HG02759 (cell line): Measurements from ENCODE around the gene MAGEF1.
"Not testable (repeated sequence)": the region's sequence is repeated elsewhere in the genome, so short reads cannot be mapped to it uniquely, and the experiment has no call there.

ENCODE experiments used
- ATAC-seq: cut with Tn5 transposase; IDR thresholded peaks from one replicate; pipeline ENCODE4 v1.9.1; 2021; ENCODE audit warnings: mild to moderate bottlenecking, moderate library complexity; ENCODE audit not compliant: unreplicated experiment

Gene MAGEF1

GRCh38 chr3:184743248-184743647 lies 31.4 kb upstream of the MAGEF1 start:
- no peak for ATAC-seq

DNA sequence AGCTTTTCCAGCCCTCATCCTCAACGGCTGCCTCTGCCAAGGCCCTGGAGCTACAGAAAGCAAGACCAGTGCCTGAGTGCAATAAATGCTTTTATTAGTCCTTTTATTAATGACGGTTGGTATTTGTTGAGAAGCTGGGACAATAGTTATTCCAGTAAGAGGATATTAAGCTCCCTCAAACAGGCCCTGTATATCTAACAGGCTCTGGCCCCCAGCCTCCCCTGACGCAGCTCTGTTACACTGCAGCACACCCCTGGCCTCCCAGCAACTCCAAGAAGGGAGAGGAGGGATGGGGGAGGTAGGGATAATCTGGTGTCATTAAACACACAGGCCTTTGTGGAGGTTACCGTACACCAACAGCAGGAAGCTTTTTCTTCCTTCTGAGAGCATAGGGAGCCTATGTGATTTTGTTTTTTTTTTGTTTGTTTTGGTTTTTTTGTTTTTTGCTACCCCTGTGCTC lies 30.8 kb upstream of the MAGEF1 start:
- ATAC-seq: no peak

- no peak for ATAC-seq
Measured at GRCh38 chr3:184741798-184742675, 30.2 kb upstream of the MAGEF1 start.

GRCh38 chr3:184741259-184741556 lies 29.3 kb upstream of the MAGEF1 start:
- no peak for ATAC-seq

GRCh38 chr3:184740509-184741258 lies 28.8 kb upstream of the MAGEF1 start:
- no peak for ATAC-seq

- ATAC-seq: no peak
Measured at GRCh38 chr3:184739594-184740505, 28.0 kb upstream of the MAGEF1 start.

DNA sequence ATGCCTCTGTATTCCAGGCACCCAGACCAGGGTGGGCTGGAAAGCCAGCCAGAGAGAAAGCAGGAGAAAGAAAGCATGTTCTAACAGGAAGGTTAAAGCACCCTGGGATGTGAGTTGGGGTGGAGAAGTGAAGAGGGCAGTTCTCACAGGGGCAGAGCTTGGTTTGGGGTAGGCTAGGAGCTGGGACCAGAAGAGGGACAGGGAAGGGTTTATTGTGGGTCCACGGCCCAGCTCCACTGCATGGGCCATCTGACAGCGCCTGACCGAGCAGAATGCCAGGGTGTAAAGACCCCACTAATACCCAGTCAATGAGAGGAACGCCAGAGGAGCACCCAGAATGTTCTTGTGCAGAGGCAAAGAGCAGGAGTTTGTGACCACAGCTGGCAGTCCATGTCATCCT lies 27.1 kb upstream of the MAGEF1 start:
- no peak for ATAC-seq

- no peak for ATAC-seq
Measured at GRCh38 chr3:184738506-184738890, 26.6 kb upstream of the MAGEF1 start.

DNA sequence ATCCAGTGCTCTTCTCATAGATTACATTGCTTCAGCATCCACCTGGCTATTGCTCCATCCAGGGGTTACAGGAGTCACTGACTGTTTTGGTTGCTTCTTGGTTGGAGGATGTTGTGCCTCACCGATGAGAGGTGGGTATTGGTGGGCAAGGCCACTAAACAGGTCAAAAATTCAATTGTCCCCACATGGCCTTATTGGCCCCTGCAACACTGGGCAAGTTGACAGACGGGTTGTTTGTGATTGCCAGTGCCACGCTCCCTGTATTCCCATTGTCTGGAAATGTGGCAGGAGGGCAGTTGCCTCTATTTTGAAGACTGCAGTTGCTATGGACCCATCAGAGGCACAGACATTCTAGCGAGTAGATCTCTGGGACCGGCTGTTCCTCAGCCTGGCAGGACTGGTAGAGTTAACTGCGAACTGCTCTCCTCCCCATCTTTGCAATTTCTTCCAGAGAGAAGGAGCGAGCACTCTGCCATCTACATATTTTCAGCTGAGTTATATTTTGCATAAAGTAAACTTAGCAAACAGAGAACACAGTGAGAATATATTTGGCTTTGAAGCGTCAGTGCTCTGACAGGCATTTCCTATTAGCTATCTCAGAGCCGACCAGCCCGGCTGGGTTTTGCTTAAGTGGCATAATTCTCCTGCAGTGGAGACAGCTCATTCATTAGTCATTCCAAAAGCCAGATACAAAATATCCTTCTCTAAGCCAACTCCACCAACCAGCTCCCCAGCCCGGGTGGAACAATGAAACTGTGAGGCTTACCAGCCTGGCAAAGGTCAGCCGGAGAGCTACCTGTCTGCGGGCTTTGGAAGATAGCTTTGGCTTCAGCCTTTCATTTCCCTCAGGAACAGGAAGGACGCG lies 26.0 kb upstream of the MAGEF1 start:
- ATAC-seq: no peak

DNA sequence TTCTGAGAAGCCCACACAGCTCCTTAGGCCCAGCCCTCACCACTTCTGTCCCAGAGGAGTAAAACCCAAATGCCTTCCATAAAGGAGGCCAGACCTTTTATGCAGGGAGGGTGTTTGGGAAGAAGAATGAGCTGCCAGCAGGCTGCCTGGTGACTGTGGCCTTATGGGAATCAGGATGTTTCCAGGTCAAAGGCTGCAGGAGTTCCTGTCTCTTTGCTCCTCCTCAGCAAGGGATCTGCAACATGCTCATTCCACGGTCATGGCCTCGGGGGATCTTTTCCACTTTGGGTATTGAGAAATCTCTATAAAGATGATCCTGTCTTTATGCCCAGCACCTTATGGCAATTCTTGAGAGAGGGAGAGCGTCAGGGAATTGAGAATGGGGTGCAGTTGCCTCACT lies 25.2 kb upstream of the MAGEF1 start:
- no peak for ATAC-seq

DNA sequence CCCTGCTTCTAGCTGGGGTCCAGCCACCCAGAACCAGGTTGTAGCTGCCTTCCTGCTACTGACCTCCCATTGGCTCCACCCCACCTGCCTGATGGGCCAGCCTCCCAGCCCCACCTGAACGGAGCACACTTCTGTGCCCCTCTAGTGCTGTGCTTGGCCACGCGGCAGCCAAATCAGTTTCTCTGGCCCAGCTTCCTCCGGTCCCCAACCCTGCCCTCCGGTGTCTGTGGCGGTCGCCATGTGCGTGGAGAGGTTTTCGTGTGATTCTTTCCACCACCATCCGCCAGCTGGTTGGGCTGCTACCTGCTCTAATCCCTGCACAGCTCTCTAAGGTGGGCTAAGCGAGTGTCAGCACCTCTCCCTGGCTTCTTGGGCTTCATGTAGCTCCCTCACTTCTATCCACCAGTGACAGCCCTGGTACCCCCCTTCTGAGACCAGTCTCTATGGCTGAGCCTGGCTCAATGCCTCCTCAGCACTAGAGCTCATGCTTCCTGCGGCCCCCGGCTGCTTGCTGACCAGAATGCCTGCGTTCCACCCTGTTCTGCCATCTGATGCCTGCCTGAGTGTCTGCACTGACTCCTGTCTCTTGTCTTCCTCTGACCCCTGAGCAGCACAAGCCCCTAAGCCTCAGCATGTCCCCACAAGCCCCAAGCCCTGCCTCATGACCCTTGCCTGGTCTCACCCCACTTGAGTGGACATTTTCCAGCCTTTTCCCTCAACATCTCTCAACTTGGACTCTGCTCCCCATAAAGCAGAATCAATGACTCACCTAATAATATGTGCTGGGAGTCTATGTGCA lies 23.2 kb upstream of the MAGEF1 start:
- ATAC-seq: no peak

DNA sequence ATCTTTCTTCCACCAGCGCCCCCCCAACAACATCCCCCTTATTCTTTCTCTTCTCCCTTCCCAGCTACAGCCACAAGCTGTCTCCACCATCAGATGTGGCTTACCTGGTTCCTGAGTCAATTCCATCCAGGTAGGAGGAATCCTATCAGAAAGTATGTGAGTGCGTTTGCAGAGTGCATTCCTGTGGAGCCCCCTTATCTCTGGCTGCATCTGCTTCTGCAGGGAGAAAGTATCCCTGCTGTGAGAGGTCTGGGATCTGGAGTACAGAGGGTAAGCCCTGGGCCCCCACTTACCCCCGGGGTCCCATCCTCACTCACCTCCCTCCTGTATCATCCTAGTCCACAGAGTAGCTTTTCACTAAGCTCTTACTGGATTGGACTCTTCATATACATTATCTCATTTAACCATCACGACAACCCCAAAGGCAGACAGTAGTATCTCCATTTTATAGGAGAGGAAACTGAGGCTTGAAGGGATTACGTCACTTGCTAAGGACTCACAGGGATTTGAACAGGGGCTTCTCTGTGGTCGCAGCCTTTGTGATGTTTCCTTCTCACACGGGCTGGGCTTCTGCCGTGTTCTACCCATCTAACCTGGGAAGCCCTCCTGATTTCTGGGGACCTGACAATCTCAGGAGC lies 22.2 kb upstream of the MAGEF1 start:
- no peak for ATAC-seq

DNA sequence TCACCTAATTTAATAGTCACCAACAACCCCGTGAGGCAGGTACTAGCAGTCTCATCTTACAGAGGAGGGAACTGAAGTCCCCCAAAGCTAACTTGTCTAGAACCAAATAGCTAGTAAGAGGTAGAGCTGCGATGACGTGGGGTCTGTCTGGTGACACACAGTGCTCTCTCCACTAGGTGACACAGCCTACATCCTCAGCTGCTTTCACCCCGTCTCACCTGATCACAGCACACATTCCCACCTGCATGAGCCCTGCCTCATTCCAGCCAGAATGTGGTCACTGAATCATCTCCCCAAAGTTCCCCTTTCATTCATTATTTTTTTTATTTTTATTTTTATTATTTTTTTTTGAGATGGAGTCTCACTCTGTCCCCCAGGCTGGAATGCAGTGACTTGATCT lies 21.3 kb upstream of the MAGEF1 start:
- ATAC-seq: no peak

DNA sequence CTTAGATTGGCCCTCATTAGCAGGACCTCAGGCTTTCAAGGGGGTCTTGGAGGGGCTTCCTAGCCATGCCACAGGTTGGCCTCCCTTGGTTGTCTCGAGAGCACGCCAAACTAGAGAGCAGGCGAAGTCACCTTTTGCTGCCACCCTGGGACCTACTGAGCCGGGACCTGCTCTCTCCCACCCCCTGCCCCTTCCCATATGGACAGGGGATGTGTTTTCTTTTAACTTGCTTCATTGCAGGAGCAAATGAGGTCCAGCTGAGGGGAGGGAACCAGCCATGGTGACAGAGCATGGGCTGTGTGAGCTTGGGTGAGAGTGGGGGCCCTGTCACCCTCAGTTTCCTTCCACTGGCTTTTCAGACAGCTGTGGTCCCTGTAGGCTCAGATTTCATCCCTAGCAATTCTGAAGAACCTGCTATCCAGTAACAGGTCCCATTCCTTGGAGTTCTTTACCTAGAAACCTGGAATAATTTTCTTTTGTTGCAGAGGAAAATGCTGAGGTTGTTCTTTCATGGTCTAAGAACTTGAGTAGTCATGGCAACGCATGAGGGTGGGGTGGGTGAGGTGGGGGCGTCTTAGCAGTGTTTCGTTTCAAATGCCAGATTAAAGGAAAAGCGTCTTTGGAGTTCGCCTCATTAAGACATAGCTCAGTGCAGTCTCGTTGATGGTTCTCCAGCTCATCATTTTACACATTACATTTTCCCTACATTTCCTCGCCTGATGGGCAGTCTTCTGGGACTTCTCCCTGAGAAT lies 20.1 kb upstream of the MAGEF1 start:
- ATAC-seq: no peak

GRCh38 chr3:184730924-184731323 lies 19.1 kb upstream of the MAGEF1 start:
- ATAC-seq: no peak

DNA sequence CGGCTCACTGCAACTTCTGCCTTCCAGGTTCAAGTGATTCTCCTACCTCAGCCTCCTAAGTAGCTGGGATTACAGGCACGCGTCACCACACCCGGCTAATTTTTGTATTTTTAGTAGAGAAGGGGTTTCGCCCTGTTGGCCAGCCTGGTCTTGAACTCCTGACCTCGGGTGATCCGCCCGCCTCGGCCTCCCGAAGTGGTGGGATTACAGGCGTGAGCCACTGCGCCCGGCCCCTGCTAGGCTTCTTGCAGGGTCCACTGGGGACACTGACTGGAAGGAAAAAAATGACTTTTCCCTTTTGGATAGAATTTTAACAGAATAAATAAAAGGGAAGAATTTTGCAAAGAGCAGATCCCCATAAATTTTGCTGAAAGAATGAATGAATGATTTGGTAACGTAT lies 17.3 kb upstream of the MAGEF1 start:
- ATAC-seq: not testable (repeated sequence)

- ATAC-seq: no peak
Measured at GRCh38 chr3:184728010-184728527, 16.2 kb upstream of the MAGEF1 start.

DNA sequence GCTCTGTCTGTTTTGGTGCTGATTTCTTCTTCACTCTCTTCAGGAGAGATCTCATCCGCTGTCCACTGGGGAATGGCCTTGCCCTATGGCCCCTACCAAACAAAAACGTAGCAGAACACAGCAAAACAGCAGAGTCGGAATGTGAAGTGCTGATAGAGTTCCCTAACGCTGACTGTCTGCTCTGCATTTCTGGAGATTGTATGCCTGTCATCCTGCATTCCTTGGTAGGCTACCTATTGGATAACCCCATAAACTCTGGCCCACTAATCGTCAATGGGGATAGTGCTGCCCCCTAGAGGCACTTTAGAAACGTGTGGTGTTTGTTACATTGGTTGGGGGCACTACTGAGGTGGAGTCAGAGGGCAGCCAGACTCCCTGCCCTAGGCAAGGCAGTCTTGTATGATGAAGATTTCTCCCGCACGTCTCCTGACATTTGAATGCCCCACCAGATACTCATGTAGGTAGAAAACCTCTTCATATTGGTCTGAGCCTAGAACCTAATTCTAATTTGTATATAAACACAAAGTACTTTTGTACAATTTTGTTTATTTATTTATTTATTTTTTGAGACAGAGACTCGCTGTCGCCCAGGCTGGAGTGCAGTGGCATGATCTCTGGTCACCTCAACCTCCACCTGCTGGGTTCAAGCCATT lies 15.6 kb upstream of the MAGEF1 start:
- ATAC-seq: no peak
